ENCODE measurements around the gene BTN3A1. TPM values are rescaled to one million over a fixed set of nuclear protein-coding genes. Genes with fewer than 3 reads are reported as not detected.
"Not testable (repeated sequence)": the region's sequence is repeated elsewhere in the genome, so short reads cannot be mapped to it uniquely, and the experiment has no call there.

BTN3A1 gene
- 10.2 and 13.9 TPM in 2 replicates for total RNA-seq

GRCh38 chr6:26401987-26402658, at the start of gene BTN3A1:
Gene BTN3A1 (plus strand): TSS chr6:26402275. CDS start chr6:26405564, 3,289 bp downstream.
- no peak for DNase-seq (ENCODE audit: extremely low read depth, low read depth, low spot score)

- DNase-seq (ENCODE audit: extremely low read depth, low read depth, low spot score) = no peak
Observed at GRCh38 chr6:26352315-26352714, 49.8 kb upstream of the BTN3A1 start.

DNA sequence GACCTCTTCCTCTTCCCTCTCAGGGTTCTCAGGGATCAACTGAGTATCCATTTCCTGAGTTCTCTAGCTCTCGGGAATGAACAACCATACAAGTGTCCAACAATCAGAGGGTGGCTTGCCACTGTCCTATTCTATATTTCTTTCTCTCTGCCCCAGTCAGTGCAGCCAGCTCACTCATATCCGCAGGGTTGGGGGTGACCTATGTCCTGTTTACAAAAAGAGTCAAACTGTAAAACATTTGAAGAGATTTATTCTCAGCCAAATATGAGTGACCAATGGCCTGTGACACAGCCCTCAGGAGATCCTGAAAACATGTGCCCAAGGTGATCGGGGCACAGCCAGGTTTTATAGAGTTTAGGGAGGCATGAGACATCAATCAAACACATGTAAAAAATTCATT, 47.9 kb upstream of the BTN3A1 start:
- no peak for DNase-seq (ENCODE audit: extremely low read depth, low read depth, low spot score)

DNA sequence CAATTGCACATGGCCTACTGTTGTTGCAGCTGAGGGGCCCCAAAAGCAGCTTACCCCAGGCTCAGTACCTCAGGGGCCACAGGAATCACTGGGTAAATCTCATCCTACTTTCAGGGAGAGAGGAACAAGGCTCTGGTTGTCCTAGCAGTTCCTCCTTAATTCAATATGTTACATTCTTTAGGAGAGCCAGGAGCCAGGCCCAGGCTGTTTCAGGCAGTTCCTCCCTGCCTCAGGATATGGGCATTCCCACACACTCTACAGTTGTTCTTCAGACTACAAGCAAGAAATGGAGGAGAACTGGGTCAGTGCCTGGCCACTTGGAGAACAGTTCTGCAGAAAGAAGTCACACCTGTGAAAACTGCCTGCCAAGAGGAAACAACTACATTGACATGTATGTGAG, 46.7 kb upstream of the BTN3A1 start:
- no peak for DNase-seq (ENCODE audit: extremely low read depth, low read depth, low spot score)

DNA sequence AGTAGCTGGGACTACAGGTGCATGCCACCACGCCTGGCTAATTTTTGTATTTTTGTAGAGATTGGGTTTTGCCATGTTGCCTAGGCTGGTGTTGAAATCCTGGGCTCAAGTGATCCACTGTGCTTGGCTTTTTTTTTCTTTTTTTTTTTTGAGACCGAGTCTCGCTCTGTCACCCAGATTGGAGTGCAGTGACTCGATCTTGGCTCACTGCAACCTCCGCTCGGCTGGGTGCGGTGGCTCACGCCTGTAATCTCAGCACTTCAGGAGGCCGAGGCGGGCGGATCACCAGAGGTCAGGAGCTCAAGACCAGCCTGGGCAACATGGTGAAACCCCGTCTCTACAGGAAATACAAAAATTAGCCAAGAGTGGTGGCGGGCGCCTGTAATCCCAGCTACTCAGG, 44.5 kb upstream of the BTN3A1 start:
- not testable (repeated sequence) for DNase-seq (ENCODE audit: extremely low read depth, low read depth, low spot score)

GRCh38 chr6:26358511-26358981, 43.5 kb upstream of the BTN3A1 start:
- DNase-seq (ENCODE audit: extremely low read depth, low read depth, low spot score) = no peak

GRCh38 chr6:26359765-26360164, 42.3 kb upstream of the BTN3A1 start:
- no peak for DNase-seq (ENCODE audit: extremely low read depth, low read depth, low spot score)

- no peak for DNase-seq (ENCODE audit: extremely low read depth, low read depth, low spot score)
Observed at GRCh38 chr6:26360451-26361416, 41.3 kb upstream of the BTN3A1 start.

DNA sequence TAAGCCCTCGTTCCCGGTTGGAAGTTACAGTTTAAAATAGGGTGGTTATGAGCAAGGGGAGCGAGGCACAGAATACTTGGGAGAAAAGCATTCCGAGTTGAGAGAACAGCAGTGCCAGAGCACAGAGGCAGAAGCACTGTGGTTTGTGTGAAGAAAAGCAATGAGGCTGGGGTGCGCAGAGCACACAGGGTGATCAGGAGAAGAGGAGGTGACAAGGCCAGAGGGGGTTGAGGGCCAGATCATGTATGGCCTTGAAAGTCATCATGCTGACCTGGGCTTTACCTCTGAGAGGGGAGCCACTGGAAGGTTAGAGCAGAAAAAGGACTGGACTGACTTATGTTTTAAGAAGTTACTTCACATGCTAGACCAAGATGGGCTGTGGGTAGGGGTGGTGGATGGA, 40.5 kb upstream of the BTN3A1 start:
- DNase-seq (ENCODE audit: extremely low read depth, low read depth, low spot score) = no peak

GRCh38 chr6:26362093-26362835, 39.8 kb upstream of the BTN3A1 start:
- DNase-seq (ENCODE audit: extremely low read depth, low read depth, low spot score) = no peak

GRCh38 chr6:26362836-26363220, 39.2 kb upstream of the BTN3A1 start:
- DNase-seq (ENCODE audit: extremely low read depth, low read depth, low spot score) = no peak

DNA sequence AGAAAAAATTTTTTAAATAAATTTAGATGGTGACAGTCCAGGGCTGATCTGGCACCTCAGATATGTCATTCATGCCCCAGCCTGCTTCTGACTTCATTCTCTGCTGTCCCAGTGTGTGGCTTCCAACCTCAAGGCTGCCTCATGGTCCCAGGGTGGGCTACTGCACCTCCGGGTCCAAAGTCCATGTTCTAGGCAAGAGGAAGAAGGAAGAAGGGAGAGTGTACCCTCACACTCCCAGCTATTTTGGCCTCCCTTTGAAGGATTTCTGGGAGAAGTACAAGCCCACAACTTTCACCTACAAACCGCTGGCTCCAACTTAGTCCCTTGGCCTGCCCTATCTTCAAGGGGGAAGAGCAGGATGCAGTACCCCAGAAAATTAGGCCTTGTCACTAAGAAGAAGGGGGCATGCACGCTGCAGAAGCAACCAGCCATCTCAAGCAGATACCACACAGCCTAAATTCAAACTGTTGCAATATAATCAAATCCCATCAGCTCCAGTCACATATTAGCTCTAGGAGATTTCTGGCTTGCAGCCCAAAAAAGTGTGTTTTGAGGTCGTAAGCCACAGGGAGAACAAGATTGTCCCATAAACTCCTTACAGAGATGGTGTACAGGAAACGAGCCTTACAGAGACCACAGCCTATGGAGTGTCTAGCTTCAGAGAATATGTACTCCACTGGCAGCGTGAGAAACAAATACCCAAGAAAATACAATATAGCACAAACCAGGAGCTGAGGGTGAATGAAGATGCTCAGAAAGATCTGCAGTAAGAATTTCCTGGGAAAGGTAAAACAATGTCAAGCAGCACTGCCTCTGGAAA, 38.0 kb upstream of the BTN3A1 start:
- no peak for DNase-seq (ENCODE audit: extremely low read depth, low read depth, low spot score)

DNA sequence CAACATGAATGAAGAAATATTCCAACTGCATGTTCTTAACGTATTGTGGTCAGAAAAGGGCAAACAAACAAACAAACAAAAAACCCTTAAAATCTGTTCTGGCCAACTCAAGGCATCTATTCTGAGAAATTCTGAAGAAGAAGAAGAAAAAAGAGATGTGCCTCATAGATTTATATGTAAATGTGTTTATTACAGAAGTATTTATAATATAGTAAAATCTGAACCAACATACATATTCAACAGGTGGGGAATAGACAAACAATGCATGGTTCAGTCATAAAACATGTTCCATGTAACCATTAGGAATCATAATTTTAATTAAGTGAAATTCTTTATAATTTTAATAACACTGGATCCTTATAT, 36.5 kb upstream of the BTN3A1 start:
- no peak for DNase-seq (ENCODE audit: extremely low read depth, low read depth, low spot score)

GRCh38 chr6:26366504-26366903, 35.6 kb upstream of the BTN3A1 start:
- no peak for DNase-seq (ENCODE audit: extremely low read depth, low read depth, low spot score)

GRCh38 chr6:26367114-26367513, 35.0 kb upstream of the BTN3A1 start:
- no peak for DNase-seq (ENCODE audit: extremely low read depth, low read depth, low spot score)

DNA sequence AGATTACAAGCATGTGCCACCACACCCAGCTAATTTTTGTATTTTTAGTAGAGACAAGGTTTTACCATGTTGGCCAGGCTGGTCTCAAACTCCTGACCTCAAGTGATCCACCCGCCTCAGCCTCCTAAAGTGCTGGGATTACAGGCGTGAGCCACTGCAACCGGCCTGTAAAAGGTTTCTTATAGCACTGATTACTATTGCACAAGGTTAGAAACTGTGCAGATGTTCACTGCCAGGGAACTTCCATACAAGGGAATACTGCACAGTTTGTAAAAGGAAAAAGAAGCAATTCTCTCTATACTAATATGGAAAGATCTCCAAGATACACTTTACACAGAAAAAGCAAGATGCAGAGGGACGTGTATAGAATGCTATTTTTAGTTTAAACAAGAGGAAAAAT, 30.3 kb upstream of the BTN3A1 start:
- not testable (repeated sequence) for DNase-seq (ENCODE audit: extremely low read depth, low read depth, low spot score)

DNA sequence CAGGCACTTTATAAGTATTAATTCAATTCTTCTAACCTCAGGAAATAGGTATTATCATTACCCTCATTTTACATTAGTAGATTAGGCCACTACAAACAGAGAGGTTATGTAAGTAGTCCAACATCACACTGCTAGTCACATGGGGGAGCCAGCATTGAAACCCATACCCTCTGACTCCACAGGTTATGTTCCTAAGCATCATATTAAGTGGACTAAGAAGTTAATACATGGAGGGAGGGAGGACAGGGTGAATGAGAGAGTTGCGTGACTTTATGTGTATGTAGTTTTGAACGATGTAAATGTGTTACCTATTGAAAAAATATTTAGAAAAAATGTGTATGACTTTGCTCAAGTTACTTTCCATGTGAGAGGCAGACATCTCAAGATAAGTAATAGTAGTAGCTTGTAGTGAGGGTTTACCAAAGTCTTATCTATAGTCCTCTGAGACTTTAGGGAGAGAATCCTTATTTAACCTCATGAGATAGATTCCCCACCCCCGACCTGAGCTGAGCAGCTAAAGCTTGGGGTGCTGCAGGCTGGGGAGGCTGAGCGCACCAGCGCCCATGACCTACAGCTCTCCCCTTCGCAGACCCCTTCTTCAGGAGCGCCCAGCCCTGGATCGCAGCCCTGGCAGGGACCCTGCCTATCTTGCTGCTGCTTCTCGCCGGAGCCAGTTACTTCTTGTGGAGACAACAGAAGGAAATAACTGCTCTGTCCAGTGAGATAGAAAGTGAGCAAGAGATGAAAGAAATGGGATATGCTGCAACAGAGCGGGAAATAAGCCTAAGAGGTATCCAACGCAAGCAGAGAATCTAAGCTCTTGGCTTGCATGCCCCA, 29.5 kb upstream of the BTN3A1 start:
- DNase-seq (ENCODE audit: extremely low read depth, low read depth, low spot score) = no peak

DNA sequence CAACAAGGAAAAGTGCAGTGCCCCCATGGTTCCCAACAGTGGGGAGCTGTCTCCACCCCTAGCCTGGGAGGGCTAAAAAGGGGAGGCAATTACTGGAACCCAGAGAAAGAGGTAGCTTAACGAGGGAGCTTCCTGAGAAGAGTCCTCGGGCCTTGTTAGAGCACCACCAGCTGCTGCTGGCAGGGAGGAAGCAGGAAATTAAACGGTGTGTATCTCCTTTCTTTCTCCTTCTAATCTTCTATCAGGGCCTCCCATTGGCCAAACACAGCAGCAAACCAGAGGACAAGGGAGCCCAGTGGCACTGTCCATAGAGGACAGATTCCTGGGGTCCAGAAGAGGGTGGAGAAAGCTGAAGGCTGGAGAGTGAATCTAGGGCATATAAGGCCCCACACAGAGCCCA, 26.8 kb upstream of the BTN3A1 start:
- no peak for DNase-seq (ENCODE audit: extremely low read depth, low read depth, low spot score)

DNA sequence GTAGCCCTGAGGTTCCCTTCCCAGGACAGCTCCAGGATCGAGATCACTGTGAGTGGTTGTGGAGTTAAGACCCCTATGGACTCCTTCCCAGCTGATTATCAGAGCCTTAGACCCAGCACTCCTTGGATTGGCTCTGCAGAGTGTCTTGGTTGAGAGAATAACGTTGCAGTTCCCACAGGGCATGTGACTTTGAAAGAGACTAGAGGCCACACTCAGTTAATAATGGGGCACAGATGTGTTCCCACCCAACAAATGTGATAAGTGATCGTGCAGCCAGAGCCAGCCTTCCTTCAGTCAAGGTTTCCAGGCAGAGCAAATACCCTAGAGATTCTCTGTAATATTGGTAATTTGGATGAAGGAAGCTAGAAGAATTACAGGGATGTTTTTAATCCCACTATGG, 24.4 kb upstream of the BTN3A1 start:
- DNase-seq (ENCODE audit: extremely low read depth, low read depth, low spot score) = no peak
